Body of pancreas (tissue), 4 donors: ENCODE measurements around the gene TRIM46. TPM values are rescaled to one million over a fixed set of nuclear protein-coding genes. Genes with fewer than 3 reads are reported as not detected.
A peak's percentile ranks its signal among the peaks of the same experiment; 100 is the strongest.

Experiments used
- ATAC-seq: fragments of 150-250 bp; one replicate; pipeline ENCODE4 v1.9.1; 2016
- DNase-seq, 4 donors: peaks; one replicate each; pipeline ENCODE4 v3.0.0-alpha.2; 2019
- H3K27ac ChIP-seq, 4 donors: fragments of 200-600 bp; sonication (generic); 1 replicate in 3 of 4; 2 replicates in 1 of 4; pipeline versions ENCODE4 v1.5.1 to v1.6.1; 2016 to 2019; ENCODE audit warnings: mild to moderate bottlenecking in 1 of 4, mixed read lengths in 1 of 4, moderate library complexity in 1 of 4
- H3K27me3 ChIP-seq, 2 donors: fragments of 200-600 bp; sonication (generic); one replicate each; pipeline ENCODE4 v1.6.0; 2016; ENCODE audit warnings: mild to moderate bottlenecking in 1 of 2
- H3K36me3 ChIP-seq, 2 donors: fragments of 200-600 bp; sonication (generic); replicated peaks in 1 of 2; 2 replicates each; pipeline ENCODE4 v1.5.1; 2016; ENCODE audit warnings: low read depth in 2 of 2; ENCODE audit not compliant: insufficient read depth in 1 of 2
- H3K4me1 ChIP-seq: fragments of 200-600 bp; sonication (generic); one replicate; pipeline ENCODE4 v1.6.0; 2016
- H3K4me3 ChIP-seq, 2 donors: fragments of 200-600 bp; sonication (generic); 1 replicate in 1 of 2; 2 replicates in 1 of 2; pipeline ENCODE4 v1.5.1; 2016 to 2019
- H3K9me3 ChIP-seq, 3 donors: fragments of 200-600 bp; sonication (generic); 1 replicate in 2 of 3; 2 replicates in 1 of 3; pipeline ENCODE4 v1.5.1; 2016
- CTCF ChIP-seq, 7 experiments: fragments of 450-650 bp in 4 of 7; fragments of 200-600 bp in 3 of 7; sonication (generic) in 3 of 7; IDR thresholded peaks; one replicate each; pipeline ENCODE4 v1.5.1; 2016 to 2019; ENCODE audit warnings: antibody characterized with exemption in 7 of 7
- POLR2A ChIP-seq, 3 donors: fragments of 450-650 bp; IDR thresholded peaks; one replicate each; pipeline ENCODE4 v1.6.1; 2016; ENCODE audit warnings: antibody characterized with exemption in 3 of 3, mild to moderate bottlenecking in 2 of 3
- WGBS, 2 donors: methylation state at CpG; one replicate each; pipeline ENCODE4 v1.1.5; 2017; 5-methylcytosine and 5-hydroxymethylcytosine counted together
- intact Hi-C: fragments of 100-400 bp; cut with DNase I; formaldehyde crosslinking; loops from one replicate; pipeline ENCODE4 v1.15.1; 2023
- total RNA-seq, 2 donors: library from RNA; depleted of rRNA; stranded (reverse); fragments of >200 nt; gene quantifications; one replicate each; pipeline ENCODE4 v1.1.0, GENCODE V29; 2016

The TRIM46 gene
- total RNA-seq, 2 donors from 2014 or later, result 0.26 TPM; not detected in 1

GRCh38 chr1:155136748-155137147, 36.9 kb upstream of the TRIM46 start:
- Histone ChIP-seq H3K27me3 (no peaks in the 10 kb centered on the region), H3K4me3 (no peak overlapping the region), H3K4me1 (peaks cover 70% of the 10 kb centered on the region), H3K36me3 (peaks cover 2 to 9% of the 10 kb centered on the region in 2 donors), H3K9me3 (no peaks in the 10 kb centered on the region), H3K27ac (peak overlapping the region; percentile 29 to 99 (median 96))
- intact Hi-C loops, result no loop called here
- DNase-seq, result peak; percentile 27 to 55 (median 42)
- TF ChIP-seq CTCF (IDR thresholded peaks at IDR 0.05) (no peak), POLR2A (IDR thresholded peaks at IDR 0.05) (no peak)
- ATAC-seq, result no peak
- 11 to 33% methylated on average over 3 to 6 of the region's 6 CpGs for WGBS, 2 donors

- H3K9me3 ChIP-seq, result no peaks in the 10 kb centered on the region
- ATAC-seq (no peak), DNase-seq (no peak)
- H3K4me3 ChIP-seq, result no peak overlapping the region
- intact Hi-C loops, result no loop called here
- peak overlapping the region in 3 of 4 donors; percentile 94 to 99 (median 99) for H3K27ac ChIP-seq
- no peak for TF ChIP-seq CTCF (IDR thresholded peaks at IDR 0.05)
- no peak for TF ChIP-seq POLR2A (IDR thresholded peaks at IDR 0.05)
- 81 to 82% methylated on average over 5 to 6 of the region's 6 CpGs for WGBS, 2 donors
- H3K36me3 ChIP-seq, result peaks cover 0 to 9% of the 10 kb centered on the region in 2 donors
- H3K27me3 ChIP-seq, result no peaks in the 10 kb centered on the region
- peaks cover 64% of the 10 kb centered on the region for H3K4me1 ChIP-seq
Measured at GRCh38 chr1:155137154-155137949, 36.3 kb upstream of the TRIM46 start.

GRCh38 chr1:155139895-155140629, 33.6 kb upstream of the TRIM46 start, which contains the start of gene DPM3:
Gene DPM3 (minus strand): TSS chr1:155140531. CDS start chr1:155140240, 291 bp downstream.
- Histone ChIP-seq H3K27me3 (no peaks in the 10 kb centered on the region), H3K9me3 (no peaks in the 10 kb centered on the region), H3K4me3 (peak within 1 kb of the TSS; percentile 37 to 65), H3K36me3 (no peaks in the 10 kb centered on the region), H3K4me1 (peaks cover 37% of the 10 kb centered on the region), H3K27ac (peak within 1 kb of the TSS; percentile 80 to 90 (median 87))
- intact Hi-C loops, result no loop called here
- WGBS, 2 donors, result 0 to 1% methylated on average over 34 to 41 of the region's 42 CpGs
- DNase-seq, result peak; percentile 87 to 91 (median 88)
- peak; percentile 68 for ATAC-seq
- TF ChIP-seq CTCF (IDR thresholded peaks at IDR 0.05) (no peak), POLR2A (IDR thresholded peaks at IDR 0.05) (peak in 2 of 3 donors; percentile 69 to 85)

GRCh38 chr1:155140630-155140953, 33.1 kb upstream of the TRIM46 start:
- TF ChIP-seq POLR2A (IDR thresholded peaks at IDR 0.05) (no peak), CTCF (IDR thresholded peaks at IDR 0.05) (no peak)
- no peaks in the 10 kb centered on the region for H3K36me3 ChIP-seq
- no peaks in the 10 kb centered on the region for H3K27me3 ChIP-seq
- ATAC-seq, result no peak
- H3K4me1 ChIP-seq, result peaks cover 33% of the 10 kb centered on the region
- intact Hi-C loops, result no loop called here
- DNase-seq, result no peak
- peak overlapping the region; percentile 37 to 65 for H3K4me3 ChIP-seq
- no peaks in the 10 kb centered on the region for H3K9me3 ChIP-seq
- H3K27ac ChIP-seq, result peak overlapping the region in 3 of 4 donors; percentile 80 to 90 (median 90)
- WGBS, 2 donors, result 4 to 6% methylated on average over 7 to 11 of the region's 11 CpGs
